H1 (cell line): Measurements from ENCODE around the gene ARHGEF6. TPM values are rescaled to one million over a fixed set of nuclear protein-coding genes. Genes with fewer than 3 reads are reported as not detected.

Experiments used
- CTCF ChIA-PET: fragments of 300-600 bp; sonication (Branson Sonifier 250); formaldehyde crosslinking; loops from one replicate; lab custom pipeline; 2021; ENCODE audit not compliant: partially characterized antibody; lab: Charles Lee
- POLR2A ChIA-PET: fragments of 300-600 bp; sonication (Branson Sonifier 250); formaldehyde crosslinking; loops from one replicate; lab custom pipeline; 2021; ENCODE audit warnings: inconsistent platforms; ENCODE audit not compliant: partially characterized antibody; lab: Charles Lee
- DNase-seq, 2 experiments: peaks; one replicate each; pipeline versions ENCODE4 v3.0.0 to v3.0.0-alpha.2; 2010 to 2022; ENCODE audit warnings: low spot score in 2 of 2, low read depth in 1 of 2, mixed read lengths in 1 of 2
- FAIRE-seq: peaks from 2 replicates; lab custom pipeline; 2011; peaks lifted over from hg19 to GRCh38; lab: Jason Lieb, UNC
- H2AFZ ChIP-seq: 2 replicates; pipeline ENCODE4 v1.8.1; 2012; ENCODE audit warnings: low read length, inconsistent platforms
- H2AK5ac ChIP-seq: 2 replicates; pipeline ENCODE4 v1.6.1; 2013; ENCODE audit warnings: low read depth, low read length
- H2BK120ac ChIP-seq: replicated peaks from 2 replicates; pipeline ENCODE3; 2013; ENCODE audit warnings: low read depth, low read length, inconsistent platforms
- H2BK12ac ChIP-seq: 2 replicates; pipeline ENCODE4 v1.6.1; 2013; ENCODE audit warnings: low read depth, low read length
- H2BK15ac ChIP-seq: 2 replicates; pipeline ENCODE4 v1.6.1; 2013; ENCODE audit warnings: low read length
- H2BK20ac ChIP-seq: 2 replicates; pipeline ENCODE4 v1.6.1; 2013; ENCODE audit warnings: low read length
- H2BK5ac ChIP-seq: 2 replicates; pipeline ENCODE4 v1.6.1; 2013; ENCODE audit warnings: low read depth, low read length
- H3K14ac ChIP-seq: 2 replicates; pipeline ENCODE4 v1.6.1; 2013; ENCODE audit warnings: inconsistent platforms; ENCODE audit not compliant: insufficient read length
- H3K18ac ChIP-seq: 2 replicates; pipeline ENCODE4 v1.6.1; 2013; ENCODE audit warnings: low read length; ENCODE audit errors: extremely low read depth
- H3K23ac ChIP-seq: 2 replicates; pipeline ENCODE4 v1.6.1; 2013; ENCODE audit warnings: inconsistent platforms; ENCODE audit not compliant: insufficient read length
- H3K23me2 ChIP-seq: 2 replicates; pipeline ENCODE4 v1.6.1; 2013; ENCODE audit warnings: low read depth, low read length
- H3K27ac ChIP-seq: 2 replicates; pipeline ENCODE4 v1.6.1; 2011; ENCODE audit warnings: low read depth, low read length, inconsistent platforms
- H3K27me3 ChIP-seq, 4 experiments: replicated peaks in 1 of 4; 1 replicate in 1 of 4; 2 replicates in 3 of 4; pipeline versions ENCODE4 v1.6.1 to v1.8.1; 2011 to 2013; ENCODE audit warnings: low read length in 3 of 4, mild to moderate bottlenecking in 3 of 4, inconsistent platforms in 2 of 4, mixed read lengths in 2 of 4, moderate library complexity in 1 of 4; ENCODE audit not compliant: control insufficient read depth in 3 of 4, insufficient read depth in 3 of 4; ENCODE audit errors: extremely low read depth in 1 of 4
- H3K36me3 ChIP-seq, 4 experiments: 2 replicates each; pipeline versions ENCODE4 v1.6.1 to v1.8.1; 2011 to 2013; ENCODE audit warnings: mild to moderate bottlenecking in 4 of 4, low read length in 3 of 4, moderate library complexity in 2 of 4, control low read depth in 1 of 4, inconsistent platforms in 1 of 4; ENCODE audit not compliant: insufficient read depth in 4 of 4, control insufficient read depth in 2 of 4
- H3K4ac ChIP-seq: replicated peaks from 2 replicates; pipeline ENCODE3; 2013; ENCODE audit warnings: low read length, low read depth, mixed read lengths, inconsistent platforms; ENCODE audit not compliant: insufficient read length
- H3K4me1 ChIP-seq, 4 experiments: replicated peaks in 1 of 4; 1 replicate in 1 of 4; 2 replicates in 3 of 4; pipeline versions ENCODE4 v1.6.1 to v1.8.1; 2011 to 2013; ENCODE audit warnings: low read length in 3 of 4, inconsistent platforms in 2 of 4, mixed read lengths in 1 of 4; ENCODE audit not compliant: insufficient read depth in 4 of 4, control insufficient read depth in 3 of 4
- H3K4me2 ChIP-seq, 2 experiments: 2 replicates each; pipeline versions ENCODE4 v1.6.1 to v1.8.1; 2011 to 2013; ENCODE audit warnings: low read depth in 2 of 2, low read length in 2 of 2, control low read depth in 1 of 2, inconsistent platforms in 1 of 2, mild to moderate bottlenecking in 1 of 2; ENCODE audit not compliant: insufficient read depth in 1 of 2
- H3K4me3 ChIP-seq, 4 experiments: fragments of 200-600, 300-600 bp in 1 of 4; sonication (generic), shearing (Covaris generic), sonication (Bioruptor Twin) in 1 of 4; 2 replicates each; pipeline versions ENCODE4 v1.5.1 to v1.8.1; 2011 to 2016; ENCODE audit warnings: low read length in 4 of 4, low read depth in 3 of 4, control low read depth in 2 of 4, inconsistent platforms in 2 of 4, mild to moderate bottlenecking in 2 of 4, mixed read lengths in 1 of 4, moderate library complexity in 1 of 4; ENCODE audit not compliant: insufficient read depth in 2 of 4; ENCODE audit errors: extremely low read depth in 1 of 4
- H3K56ac ChIP-seq: replicated peaks from 2 replicates; pipeline ENCODE3; 2013; ENCODE audit warnings: low read depth, mild to moderate bottlenecking, mixed read lengths, low read length, inconsistent platforms; ENCODE audit not compliant: insufficient read length
- H3K79me1 ChIP-seq: 2 replicates; pipeline ENCODE4 v1.6.1; 2013; ENCODE audit warnings: low read depth, low read length, control low read depth
- H3K79me2 ChIP-seq, 2 experiments: 2 replicates each; pipeline versions ENCODE4 v1.6.1 to v1.8.1; 2012 to 2013; ENCODE audit warnings: low read length in 2 of 2, mild to moderate bottlenecking in 2 of 2, inconsistent platforms in 1 of 2; ENCODE audit not compliant: insufficient read depth in 2 of 2, control insufficient read depth in 1 of 2
- H3K9ac ChIP-seq, 4 experiments: replicated peaks in 1 of 4; 1 replicate in 1 of 4; 2 replicates in 3 of 4; pipeline versions ENCODE4 v1.6.1 to v1.8.1; 2011 to 2013; ENCODE audit warnings: low read depth in 3 of 4, low read length in 3 of 4, control low read depth in 2 of 4, mild to moderate bottlenecking in 2 of 4, moderate library complexity in 2 of 4, inconsistent platforms in 1 of 4; ENCODE audit errors: extremely low read depth in 1 of 4
- H3K9me3 ChIP-seq, 2 experiments: 2 replicates each; pipeline versions ENCODE4 v1.6.1 to v1.8.1; 2012 to 2013; ENCODE audit warnings: mild to moderate bottlenecking in 2 of 2, moderate library complexity in 2 of 2, control low read depth in 1 of 2, inconsistent platforms in 1 of 2, low read depth in 1 of 2, low read length in 1 of 2, mixed read lengths in 1 of 2; ENCODE audit not compliant: insufficient read depth in 2 of 2
- H4K20me1 ChIP-seq, 2 experiments: replicated peaks in 1 of 2; 2 replicates each; pipeline versions ENCODE3 to v1.8.1; 2011 to 2013; ENCODE audit warnings: inconsistent platforms in 2 of 2, low read length in 2 of 2, mild to moderate bottlenecking in 1 of 2; ENCODE audit not compliant: insufficient read depth in 2 of 2, control insufficient read depth in 1 of 2
- H4K5ac ChIP-seq: 2 replicates; pipeline ENCODE4 v1.6.1; 2013; ENCODE audit warnings: low read length, low read depth, mixed read lengths, inconsistent platforms; ENCODE audit not compliant: insufficient read length
- H4K8ac ChIP-seq: 2 replicates; pipeline ENCODE4 v1.8.0; 2013; ENCODE audit warnings: mild to moderate bottlenecking, moderate library complexity, low read length, inconsistent platforms; ENCODE audit not compliant: insufficient read depth; ENCODE audit errors: extremely low read depth
- H4K91ac ChIP-seq: replicated peaks from 2 replicates; pipeline ENCODE3; 2013; ENCODE audit warnings: low read length, mixed read lengths, inconsistent platforms; ENCODE audit not compliant: insufficient read length
- CBX5 ChIP-seq: fragments of 300-800, 300-1000 bp; sonication (generic); IDR thresholded peaks from 2 replicates; pipeline ENCODE4 v1.7.1; 2016; ENCODE audit warnings: antibody characterized with exemption, low read length, low read depth
- CEBPB ChIP-seq: IDR thresholded peaks from 2 replicates; pipeline ENCODE4 v1.6.1; 2012; ENCODE audit warnings: low read depth, low read length
- CHD1 ChIP-seq: IDR thresholded peaks from 2 replicates; pipeline ENCODE4 v1.6.1; 2012; ENCODE audit warnings: low read depth, low read length, improper control_type of control experiment
- CHD2 ChIP-seq: IDR thresholded peaks from 2 replicates; pipeline ENCODE4 v1.6.1; 2012; ENCODE audit warnings: low read length, improper control_type of control experiment
- GABPA ChIP-seq: IDR thresholded peaks from 2 replicates; pipeline ENCODE4 v1.6.1; 2011; ENCODE audit warnings: mild to moderate bottlenecking, low read length, moderate library complexity, borderline replicate concordance; ENCODE audit not compliant: insufficient read depth
- GTF2F1 ChIP-seq: IDR thresholded peaks from 2 replicates; pipeline ENCODE4 v1.6.1; 2012; ENCODE audit warnings: low read depth, low read length, improper control_type of control experiment, borderline replicate concordance
- POLR2A ChIP-seq, 2 experiments: IDR thresholded peaks; 1 replicate in 1 of 2; 2 replicates in 1 of 2; pipeline ENCODE4 v1.6.1; 2011; ENCODE audit warnings: low read depth in 2 of 2, low read length in 2 of 2, mild to moderate bottlenecking in 2 of 2; ENCODE audit errors: control extremely low read depth in 1 of 2
- POLR2AphosphoS5 ChIP-seq: IDR thresholded peaks from 2 replicates; pipeline ENCODE4 v1.6.1; 2011; ENCODE audit warnings: low read depth, low read length
- RAD21 ChIP-seq, 2 experiments: IDR thresholded peaks in 1 of 2; conservative IDR thresholded peaks in 1 of 2; 2 replicates each; pipeline ENCODE4 v1.6.1; 2011; ENCODE audit warnings: low read depth in 2 of 2, low read length in 2 of 2, improper control_type of control experiment in 1 of 2, inconsistent platforms in 1 of 2, mild to moderate bottlenecking in 1 of 2, moderate library complexity in 1 of 2
- SAP30 ChIP-seq: fragments of 300-600 bp; sonication (generic); IDR thresholded peaks from 2 replicates; pipeline ENCODE4 v1.7.1; 2012; ENCODE audit warnings: low read length, moderate library complexity, mild to moderate bottlenecking, inconsistent platforms; ENCODE audit not compliant: insufficient read depth, insufficient replicate concordance
- SIN3A ChIP-seq, 2 experiments: IDR thresholded peaks in 1 of 2; conservative IDR thresholded peaks in 1 of 2; 2 replicates each; pipeline ENCODE4 v1.6.1; 2011 to 2012; ENCODE audit warnings: low read length in 2 of 2, improper control_type of control experiment in 1 of 2, low read depth in 1 of 2, mild to moderate bottlenecking in 1 of 2
- SP1 ChIP-seq: IDR thresholded peaks from 2 replicates; pipeline ENCODE4 v1.6.1; 2011; ENCODE audit warnings: low read depth, low read length
- SRF ChIP-seq: IDR thresholded peaks from 2 replicates; pipeline ENCODE4 v1.6.1; 2011; ENCODE audit warnings: mild to moderate bottlenecking, low read depth, low read length, moderate library complexity
- TAF7 ChIP-seq: optimal IDR thresholded peaks from 2 replicates; pipeline ENCODE3; 2011; ENCODE audit warnings: low read depth, mild to moderate bottlenecking, inconsistent platforms, low read length, moderate library complexity, borderline replicate concordance
- WGBS, 2 experiments: shearing (Covaris generic) in 1 of 2; methylation state at CpG; one replicate each; pipeline versions ENCODE4 v1.1.6 to v1.1.7; 2013 to 2015; ENCODE audit warnings: low lambda C conversion rate in 2 of 2, mixed read lengths in 2 of 2, inconsistent platforms in 1 of 2, low coverage in 1 of 2, missing lambda C conversion rate in 1 of 2; ENCODE audit not compliant: insufficient replicate concordance in 2 of 2, insufficient coverage in 1 of 2, insufficient read length in 1 of 2; ENCODE audit errors: extremely low coverage in 1 of 2, missing lambda C conversion rate in 1 of 2; 5-methylcytosine and 5-hydroxymethylcytosine counted together
- polyA plus RNA-seq, 7 experiments: library from polyadenylated mRNA; depleted of rRNA in 3 of 7; stranded (reverse) in 5 of 7; unstranded in 2 of 7; fragments of >200 nt in 5 of 7; fragments of 200-250 nt in 2 of 7; gene quantifications; 1 replicate in 5 of 7; 2 replicates in 1 of 7; 4 replicates in 1 of 7; pipeline versions ENCODE4 v1.2.1 to v1.2.3, GENCODE V29; 2011 to 2013; ENCODE audit warnings: missing spikeins in 2 of 7, mixed read lengths in 2 of 7
- total RNA-seq: library from RNA; stranded (reverse); fragmentation: NEBNext Ultra II Directional; extraction: Animal tissue kit (Norgen Biotek cat#: 25700); gene quantifications from 2 replicates; pipeline ENCODE4 v1.2.1, GENCODE V29; 2021

The ARHGEF6 gene
- total and polyA plus RNA-seq, 2 of the 8 experiments (the other 6 are each of a cell fraction or from before 2014, with no cell fraction given), result 3.6 to 3.7 TPM

DNA sequence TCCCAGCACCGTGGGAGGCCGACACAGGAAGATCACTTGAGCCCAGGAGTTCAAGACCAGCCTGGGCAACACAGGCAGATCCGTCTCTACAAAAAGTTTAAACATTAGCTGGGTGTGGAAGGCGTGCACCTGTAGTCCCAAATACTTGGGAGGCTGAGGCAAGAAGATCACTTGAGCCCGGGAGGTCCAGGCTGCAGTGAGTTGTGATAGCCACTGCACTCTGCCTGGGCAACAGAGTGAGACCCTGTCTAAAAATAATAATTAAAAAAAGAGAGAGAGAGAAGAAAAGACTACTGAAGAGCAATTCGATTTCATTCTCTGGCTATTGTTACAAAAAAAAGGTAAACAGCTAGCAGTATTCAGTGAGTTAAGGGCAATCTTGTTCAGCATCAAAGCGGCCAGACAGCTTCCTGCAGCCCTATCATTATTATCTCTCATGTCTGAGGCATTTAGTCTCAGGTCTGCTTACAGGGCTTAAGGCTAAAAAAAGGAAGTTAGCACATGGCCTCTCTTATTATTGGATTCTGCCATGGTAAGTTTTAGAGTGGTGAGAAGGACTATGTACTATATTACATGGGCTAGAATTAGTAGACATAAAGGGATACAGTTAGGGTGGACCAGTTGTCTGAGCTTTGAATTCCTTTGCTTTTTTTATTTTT, 37.9 kb downstream of the ARHGEF6 start:
- Histone ChIP-seq H2BK20ac (no peak overlapping the region), H3K4ac (no peak overlapping the region), H3K4me3 (no peak overlapping the region), H3K23ac (no peak overlapping the region), H2BK15ac (no peak overlapping the region), H4K8ac (no peak overlapping the region), H2BK12ac (no peak overlapping the region), H3K4me2 (no peak overlapping the region), H2AFZ (no peak overlapping the region), H3K27me3 (no peaks in the 10 kb centered on the region), H4K5ac (no peak overlapping the region), H3K9ac (no peak overlapping the region), H3K18ac (no peak overlapping the region), H3K9me3 (no peaks in the 10 kb centered on the region), H3K36me3 (no peaks in the 10 kb centered on the region), H3K4me1 (no peaks in the 10 kb centered on the region; a peak in 1 of 7 replicates), H3K23me2 (no peaks in the 10 kb centered on the region), H2BK5ac (no peak overlapping the region), H4K20me1 (no peaks in the 10 kb centered on the region), H3K79me1 (no peaks in the 10 kb centered on the region), H3K56ac (no peak overlapping the region), H3K27ac (no peak overlapping the region), H2AK5ac (no peak overlapping the region), H2BK120ac (no peak overlapping the region), H3K79me2 (no peaks in the 10 kb centered on the region), H3K14ac (no peak overlapping the region), H4K91ac (no peak overlapping the region)
- no peak for DNase-seq
- FAIRE-seq, result no peak
- ChIA-PET POLR2A (no interaction called here), CTCF (no interaction called here)
- 93% methylated on average over 5 of the region's 7 CpGs; no CpG with 5 or more reads in 1 of the 2 experiments for WGBS, 2 experiments
- TF ChIP-seq SIN3A (conservative IDR thresholded peaks at IDR 0.05 in 1 of 2, IDR thresholded peaks at IDR 0.05 in 1 of 2; ENCODE audit: low read depth in 1 of 2, low read length in 2 of 2), result no peak
- TF ChIP-seq RAD21 (IDR thresholded peaks at IDR 0.05 in 1 of 2, conservative IDR thresholded peaks at IDR 0.05 in 1 of 2; ENCODE audit: low read depth in 2 of 2, low read length in 2 of 2), result no peak
- no peak for TF ChIP-seq SRF
- TF ChIP-seq POLR2AphosphoS5, result no peak
- no peak for TF ChIP-seq SP1
- TF ChIP-seq GABPA, result no peak
- no peak for TF ChIP-seq POLR2A (IDR thresholded peaks at IDR 0.05; ENCODE audit: control extremely low read depth in 1 of 2, low read depth in 2 of 2, low read length in 2 of 2)
- TF ChIP-seq CHD2, result no peak
- no peak for TF ChIP-seq CBX5
- TF ChIP-seq CEBPB, result no peak
- TF ChIP-seq SAP30, result no peak
- no peak for TF ChIP-seq CHD1
- TF ChIP-seq TAF7, result no peak
- no peak for TF ChIP-seq GTF2F1
